ENCODE data around the gene CNGB1.

CNGB1 gene

GRCh38 chr16:57892041-57892440 lies 78.9 kb downstream of the CNGB1 start:
- no peak for TF ChIP-seq CTCF (conservative IDR thresholded peaks at IDR 0.05; ENCODE audit: low read depth, low read length)
- no peak overlapping the region for H3K4me3 ChIP-seq (ENCODE audit: low read length)
- DNase-seq (ENCODE audit: low read depth) = no peak

- TF ChIP-seq CTCF (conservative IDR thresholded peaks at IDR 0.05; ENCODE audit: low read depth, low read length) = no peak
- DNase-seq (ENCODE audit: low read depth) = no peak
- no peak overlapping the region for H3K4me3 ChIP-seq (ENCODE audit: low read length)
These were observed 80.2 kb downstream of the CNGB1 start for GRCh38 chr16:57890752-57891111.

GRCh38 chr16:57889960-57890751 lies 80.8 kb downstream of the CNGB1 start:
- DNase-seq (ENCODE audit: low read depth) = no peak
- H3K4me3 ChIP-seq (ENCODE audit: low read length) = no peak overlapping the region
- no peak for TF ChIP-seq CTCF (conservative IDR thresholded peaks at IDR 0.05; ENCODE audit: low read depth, low read length)

- no peak overlapping the region for H3K4me3 ChIP-seq (ENCODE audit: low read length)
- no peak for DNase-seq (ENCODE audit: low read depth)
- no peak for TF ChIP-seq CTCF (conservative IDR thresholded peaks at IDR 0.05; ENCODE audit: low read depth, low read length)
These were observed 81.4 kb downstream of the CNGB1 start for GRCh38 chr16:57889522-57889921.

- H3K4me3 ChIP-seq (ENCODE audit: low read length) = no peak overlapping the region
- DNase-seq (ENCODE audit: low read depth) = no peak
- no peak for TF ChIP-seq CTCF (conservative IDR thresholded peaks at IDR 0.05; ENCODE audit: low read depth, low read length)
These were observed 81.8 kb downstream of the CNGB1 start for GRCh38 chr16:57889111-57889510.

GRCh38 chr16:57888128-57888527 lies 82.8 kb downstream of the CNGB1 start:
- DNase-seq (ENCODE audit: low read depth) = no peak
- H3K4me3 ChIP-seq (ENCODE audit: low read length) = no peak overlapping the region
- no peak for TF ChIP-seq CTCF (conservative IDR thresholded peaks at IDR 0.05; ENCODE audit: low read depth, low read length)

- DNase-seq (ENCODE audit: low read depth) = no peak
- no peak for TF ChIP-seq CTCF (conservative IDR thresholded peaks at IDR 0.05; ENCODE audit: low read depth, low read length)
- H3K4me3 ChIP-seq (ENCODE audit: low read length) = no peak overlapping the region
These were observed 83.2 kb downstream of the CNGB1 start for GRCh38 chr16:57887711-57888110.

Measured in retinal pigment epithelial cell (primary cell).